ENCODE measurements around the gene USP33.

DNA sequence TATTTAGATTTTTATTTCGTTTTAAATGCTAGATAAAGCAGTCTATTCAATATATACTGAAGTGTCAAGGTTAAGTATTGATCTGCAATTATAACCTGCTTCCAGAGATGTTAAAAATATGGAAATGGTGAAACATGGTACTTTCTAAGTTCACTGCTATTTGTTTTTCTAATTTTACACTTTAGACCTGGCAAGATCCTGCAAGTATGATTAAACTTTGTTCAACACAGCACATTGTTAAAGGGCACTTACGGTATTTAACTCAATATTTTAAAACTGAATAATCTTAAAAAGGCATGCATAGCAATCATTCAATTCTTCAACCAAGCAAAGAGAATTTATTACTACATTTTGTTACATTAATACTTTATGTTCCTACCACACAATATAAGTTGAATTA, 41.5 kb downstream of the USP33 start:
- TF ChIP-seq EZH2 (IDR thresholded peaks at IDR 0.05; ENCODE audit: borderline replicate concordance, low read depth, low read length, poor library complexity, severe bottlenecking) = no peak
- TF ChIP-seq, protein P1, sequence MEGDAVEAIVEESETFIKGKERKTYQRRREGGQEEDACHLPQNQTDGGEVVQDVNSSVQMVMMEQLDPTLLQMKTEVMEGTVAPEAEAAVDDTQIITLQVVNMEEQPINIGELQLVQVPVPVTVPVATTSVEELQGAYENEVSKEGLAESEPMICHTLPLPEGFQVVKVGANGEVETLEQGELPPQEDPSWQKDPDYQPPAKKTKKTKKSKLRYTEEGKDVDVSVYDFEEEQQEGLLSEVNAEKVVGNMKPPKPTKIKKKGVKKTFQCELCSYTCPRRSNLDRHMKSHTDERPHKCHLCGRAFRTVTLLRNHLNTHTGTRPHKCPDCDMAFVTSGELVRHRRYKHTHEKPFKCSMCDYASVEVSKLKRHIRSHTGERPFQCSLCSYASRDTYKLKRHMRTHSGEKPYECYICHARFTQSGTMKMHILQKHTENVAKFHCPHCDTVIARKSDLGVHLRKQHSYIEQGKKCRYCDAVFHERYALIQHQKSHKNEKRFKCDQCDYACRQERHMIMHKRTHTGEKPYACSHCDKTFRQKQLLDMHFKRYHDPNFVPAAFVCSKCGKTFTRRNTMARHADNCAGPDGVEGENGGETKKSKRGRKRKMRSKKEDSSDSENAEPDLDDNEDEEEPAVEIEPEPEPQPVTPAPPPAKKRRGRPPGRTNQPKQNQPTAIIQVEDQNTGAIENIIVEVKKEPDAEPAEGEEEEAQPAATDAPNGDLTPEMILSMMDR (conservative IDR thresholded peaks at IDR 0.05; ENCODE audit: low read depth, low read length) = no peak

Measured in A673 (cell line).